CD8-positive, alpha-beta memory T cell (primary cell): ENCODE measurements around the gene ATP8A2. TPM values are rescaled to one million over a fixed set of nuclear protein-coding genes. Genes with fewer than 3 reads are reported as not detected.

Source experiments
- CTCF ChIA-PET: fragments of 350-600 bp; sonication (Branson Sonifier 250); formaldehyde crosslinking; loops from one replicate; lab custom pipeline; 2021; ENCODE audit warnings: antibody characterized with exemption; lab: Charles Lee
- POLR2A ChIA-PET: fragments of 350-600 bp; sonication (Branson Sonifier 250); formaldehyde crosslinking; loops from one replicate; lab custom pipeline; 2021; ENCODE audit warnings: antibody characterized with exemption; lab: Charles Lee
- DNase-seq, 5 donors: peaks; one replicate each; pipeline versions ENCODE4 v3.0.0 to v3.0.0-alpha.2; 2020 to 2022; ENCODE audit warnings: mixed read lengths in 1 of 5
- H3K27ac ChIP-seq: one replicate; pipeline ENCODE4 v1.7.0; 2013; ENCODE audit warnings: low read depth, mild to moderate bottlenecking, low read length, moderate library complexity
- H3K27me3 ChIP-seq: 2 replicates; pipeline ENCODE4 v1.7.0; 2013; ENCODE audit warnings: low read length, mild to moderate bottlenecking; ENCODE audit not compliant: insufficient read depth, poor library complexity, severe bottlenecking
- H3K36me3 ChIP-seq: 2 replicates; pipeline ENCODE4 v1.7.0; 2013; ENCODE audit warnings: mild to moderate bottlenecking, low read length, moderate library complexity; ENCODE audit not compliant: insufficient read depth
- H3K4me1 ChIP-seq: 2 replicates; pipeline ENCODE4 v1.7.0; 2013; ENCODE audit warnings: mild to moderate bottlenecking, low read length, moderate library complexity; ENCODE audit not compliant: insufficient read depth
- H3K4me3 ChIP-seq: 2 replicates; pipeline ENCODE4 v1.7.0; 2013; ENCODE audit warnings: mild to moderate bottlenecking, low read length
- H3K9me3 ChIP-seq: 2 replicates; pipeline ENCODE4 v1.7.0; 2013; ENCODE audit warnings: mild to moderate bottlenecking, low read length
- H3K27ac Mint-ChIP-seq, 8 donors: one replicate each; pipeline ENCODE4 v1.8.0; 2020 to 2021; ENCODE audit warnings: mixed read lengths in 8 of 8, mild to moderate bottlenecking in 6 of 8, inconsistent platforms in 3 of 8, moderate library complexity in 3 of 8
- H3K27me3 Mint-ChIP-seq, 2 donors: one replicate each; pipeline ENCODE4 v1.8.0; 2020 to 2021; ENCODE audit warnings: mixed read lengths in 2 of 2, mild to moderate bottlenecking in 1 of 2, moderate library complexity in 1 of 2
- H3K36me3 Mint-ChIP-seq, 3 donors: one replicate each; pipeline ENCODE4 v1.8.0; 2020 to 2021; ENCODE audit warnings: mixed read lengths in 3 of 3, inconsistent platforms in 1 of 3, mild to moderate bottlenecking in 1 of 3
- H3K4me1 Mint-ChIP-seq, 3 donors: one replicate each; pipeline ENCODE4 v1.8.0; 2020 to 2021; ENCODE audit warnings: mixed read lengths in 3 of 3, inconsistent platforms in 1 of 3, mild to moderate bottlenecking in 1 of 3
- H3K4me3 Mint-ChIP-seq, 7 donors: one replicate each; pipeline ENCODE4 v1.8.0; 2020 to 2021; ENCODE audit warnings: mixed read lengths in 7 of 7, mild to moderate bottlenecking in 6 of 7, moderate library complexity in 4 of 7, inconsistent platforms in 2 of 7
- H3K9me3 Mint-ChIP-seq, 5 donors: one replicate each; pipeline ENCODE4 v1.8.0; 2020 to 2022; ENCODE audit warnings: mixed read lengths in 5 of 5, mild to moderate bottlenecking in 3 of 5, moderate library complexity in 2 of 5, inconsistent platforms in 1 of 5
- polyA plus RNA-seq: library from polyadenylated mRNA; unstranded; fragments of 300-500 nt; fragmentation: Illumina TruSeq; gene quantifications from one replicate; pipeline ENCODE4 v1.2.3, GENCODE V29; 2021
- total RNA-seq, 2 experiments: library from RNA; stranded (reverse); gene quantifications; one replicate each; pipeline ENCODE4 v1.2.3, GENCODE V29; 2021

The ATP8A2 gene
- total and polyA plus RNA-seq, 3 experiments from 2014 or later = 0.26 to 0.63 (median 0.58) TPM

- H3K9me3 ChIP-seq = no peaks in the 10 kb centered on the region
- Mint-ChIP-seq H3K27me3 (peaks cover 32 to 48% of the 10 kb centered on the region in 2 donors), H3K9me3 (peaks cover 0 to 4% (median 0%) of the 10 kb centered on the region in 5 donors), H3K36me3 (no peaks in the 10 kb centered on the region), H3K27ac (peak overlapping the region in 1 of 8 donors; percentile 20), H3K4me3 (no peak overlapping the region), H3K4me1 (peaks cover 8 to 21% (median 10%) of the 10 kb centered on the region in 3 donors)
- DNase-seq = peak in 3 of 5 donors; percentile 18 to 52 (median 27)
- no peak overlapping the region for H3K27ac ChIP-seq
- ChIA-PET POLR2A (no interaction called here), CTCF (interaction anchor here (0.6 to 1.4 kb wide), 7 partner anchors 10 to 1319 kb away, joined by 3 to 7 read pairs (median 3); no protein-coding TSS in a partner anchor)
- peaks cover 25% of the 10 kb centered on the region for H3K27me3 ChIP-seq
- no peaks in the 10 kb centered on the region for H3K4me1 ChIP-seq
- no peaks in the 10 kb centered on the region for H3K36me3 ChIP-seq
- H3K4me3 ChIP-seq = no peak overlapping the region
Observed at GRCh38 chr13:25375727-25376358, 4.1 kb downstream of the ATP8A2 start.

GRCh38 chr13:25377244-25377962 lies 5.6 kb downstream of the ATP8A2 start:
- H3K27me3 Mint-ChIP-seq = peaks cover 28 to 50% of the 10 kb centered on the region in 2 donors

GRCh38 chr13:25378528-25378927 lies 6.8 kb downstream of the ATP8A2 start:
- CTCF ChIA-PET = no interaction called here
- H3K9me3 ChIP-seq = no peaks in the 10 kb centered on the region

More at GRCh38 chr13:25377244-25377962, 5.6 kb downstream of the ATP8A2 start:
- Histone ChIP-seq H3K4me1 (no peaks in the 10 kb centered on the region), H3K9me3 (no peaks in the 10 kb centered on the region), H3K27me3 (peaks cover 19% of the 10 kb centered on the region), H3K36me3 (no peaks in the 10 kb centered on the region), H3K4me3 (no peak overlapping the region), H3K27ac (no peak overlapping the region)
- DNase-seq = no peak
- Mint-ChIP-seq H3K4me3 (no peak overlapping the region), H3K36me3 (no peaks in the 10 kb centered on the region), H3K27ac (peak overlapping the region in 1 of 8 donors; percentile 64), H3K9me3 (peaks cover 0 to 2% (median 0%) of the 10 kb centered on the region in 5 donors), H3K4me1 (peaks cover 0 to 13% (median 5%) of the 10 kb centered on the region in 3 donors)
- POLR2A ChIA-PET = no interaction called here
- CTCF ChIA-PET = no interaction called here

GRCh38 chr13:25379011-25379410 lies 7.2 kb downstream of the ATP8A2 start:
- Mint-ChIP-seq H3K27me3 (peaks cover 16 to 42% of the 10 kb centered on the region in 2 donors), H3K4me3 (no peak overlapping the region), H3K27ac (no peak overlapping the region), H3K9me3 (peaks cover 0 to 2% (median 0%) of the 10 kb centered on the region in 5 donors), H3K4me1 (peaks cover 0 to 8% (median 3%) of the 10 kb centered on the region in 3 donors), H3K36me3 (no peaks in the 10 kb centered on the region)
- Histone ChIP-seq H3K4me1 (no peaks in the 10 kb centered on the region), H3K9me3 (no peaks in the 10 kb centered on the region), H3K36me3 (no peaks in the 10 kb centered on the region), H3K27me3 (peaks cover 6% of the 10 kb centered on the region), H3K4me3 (no peak overlapping the region), H3K27ac (no peak overlapping the region)
- DNase-seq = no peak
- POLR2A ChIA-PET = no interaction called here
- CTCF ChIA-PET = no interaction called here

More at GRCh38 chr13:25378528-25378927, 6.8 kb downstream of the ATP8A2 start:
- H3K27me3 Mint-ChIP-seq = peaks cover 21 to 42% of the 10 kb centered on the region in 2 donors
- Histone ChIP-seq H3K36me3 (no peaks in the 10 kb centered on the region), H3K4me1 (no peaks in the 10 kb centered on the region), H3K4me3 (no peak overlapping the region), H3K27me3 (peaks cover 10% of the 10 kb centered on the region), H3K27ac (no peak overlapping the region)
- POLR2A ChIA-PET = no interaction called here
- H3K9me3 Mint-ChIP-seq = peaks cover 0 to 2% (median 0%) of the 10 kb centered on the region in 5 donors
- no peaks in the 10 kb centered on the region for H3K36me3 Mint-ChIP-seq
- DNase-seq = no peak
- H3K4me3 Mint-ChIP-seq = no peak overlapping the region
- peaks cover 0 to 8% (median 3%) of the 10 kb centered on the region in 3 donors for H3K4me1 Mint-ChIP-seq
- no peak overlapping the region for H3K27ac Mint-ChIP-seq

- Mint-ChIP-seq H3K36me3 (no peaks in the 10 kb centered on the region), H3K27me3 (peaks cover 10 to 41% of the 10 kb centered on the region in 2 donors), H3K9me3 (peaks cover 0 to 3% (median 0%) of the 10 kb centered on the region in 5 donors), H3K4me1 (peaks cover 0 to 7% (median 3%) of the 10 kb centered on the region in 3 donors), H3K27ac (no peak overlapping the region), H3K4me3 (no peak overlapping the region)
- Histone ChIP-seq H3K27ac (no peak overlapping the region), H3K9me3 (no peaks in the 10 kb centered on the region), H3K4me3 (no peak overlapping the region), H3K27me3 (no peaks in the 10 kb centered on the region), H3K4me1 (no peaks in the 10 kb centered on the region), H3K36me3 (no peaks in the 10 kb centered on the region)
- CTCF ChIA-PET = no interaction called here
- no peak for DNase-seq
- POLR2A ChIA-PET = no interaction called here
Observed at GRCh38 chr13:25380082-25380481, 8.3 kb downstream of the ATP8A2 start.

- no peak overlapping the region for H3K27ac Mint-ChIP-seq
- Histone ChIP-seq H3K4me3 (no peak overlapping the region), H3K4me1 (no peaks in the 10 kb centered on the region), H3K36me3 (no peaks in the 10 kb centered on the region), H3K27me3 (no peaks in the 10 kb centered on the region), H3K9me3 (no peaks in the 10 kb centered on the region), H3K27ac (no peak overlapping the region)
- H3K9me3 Mint-ChIP-seq = peaks cover 0 to 3% (median 0%) of the 10 kb centered on the region in 5 donors
- no peak for DNase-seq
- H3K27me3 Mint-ChIP-seq = peaks cover 7 to 36% of the 10 kb centered on the region in 2 donors
- no peaks in the 10 kb centered on the region for H3K36me3 Mint-ChIP-seq
- CTCF ChIA-PET = no interaction called here
- peaks cover 0 to 1% (median under 1%) of the 10 kb centered on the region in 3 donors for H3K4me1 Mint-ChIP-seq
- POLR2A ChIA-PET = no interaction called here
- no peak overlapping the region for H3K4me3 Mint-ChIP-seq
Observed at GRCh38 chr13:25380741-25381324, 9.1 kb downstream of the ATP8A2 start.

- Mint-ChIP-seq H3K9me3 (peaks cover 0 to 3% (median 2%) of the 10 kb centered on the region in 5 donors), H3K27ac (no peak overlapping the region), H3K4me1 (no peaks in the 10 kb centered on the region), H3K36me3 (no peaks in the 10 kb centered on the region), H3K27me3 (peaks cover 16 to 49% of the 10 kb centered on the region in 2 donors), H3K4me3 (no peak overlapping the region)
- ChIA-PET POLR2A (no interaction called here), CTCF (interaction anchor here (2.3 kb wide), 1 partner anchor 9 kb away, joined by 7 read pairs; no protein-coding TSS in a partner anchor)
- Histone ChIP-seq H3K27ac (no peak overlapping the region), H3K36me3 (no peaks in the 10 kb centered on the region), H3K4me3 (no peak overlapping the region), H3K4me1 (no peaks in the 10 kb centered on the region), H3K9me3 (no peaks in the 10 kb centered on the region), H3K27me3 (peaks cover 3% of the 10 kb centered on the region)
- no peak for DNase-seq
Observed at GRCh38 chr13:25384758-25385410, 13.1 kb downstream of the ATP8A2 start.
